ENCODE data around the gene LBHD2.
A peak's percentile ranks its signal among the peaks of the same experiment; 100 is the strongest.

LBHD2 gene

GRCh38 chr14:103122947-103123633 is 39.1 kb downstream of the LBHD2 start, which contains the start of gene TNFAIP2:
TNFAIP2 (plus strand) TSS chr14:103123461; CDS start chr14:103126458, 2,997 bp downstream.
- DNase-seq (ENCODE audit: low read depth): peak; percentile 39
- H3K4me3 ChIP-seq (ENCODE audit: low read depth, low read length): peak within 1 kb of the TSS; percentile 66
- TF ChIP-seq CTCF (IDR thresholded peaks at IDR 0.05; ENCODE audit: insufficient read depth, low read depth, low read length, missing control alignments): no peak

- DNase-seq (ENCODE audit: low read depth): no peak
- peak; percentile 34 for TF ChIP-seq CTCF (IDR thresholded peaks at IDR 0.05; ENCODE audit: insufficient read depth, low read depth, low read length, missing control alignments)
- peak overlapping the region; percentile 66 for H3K4me3 ChIP-seq (ENCODE audit: low read depth, low read length)
These were observed 39.9 kb downstream of the LBHD2 start for GRCh38 chr14:103123634-103124500.

DNA sequence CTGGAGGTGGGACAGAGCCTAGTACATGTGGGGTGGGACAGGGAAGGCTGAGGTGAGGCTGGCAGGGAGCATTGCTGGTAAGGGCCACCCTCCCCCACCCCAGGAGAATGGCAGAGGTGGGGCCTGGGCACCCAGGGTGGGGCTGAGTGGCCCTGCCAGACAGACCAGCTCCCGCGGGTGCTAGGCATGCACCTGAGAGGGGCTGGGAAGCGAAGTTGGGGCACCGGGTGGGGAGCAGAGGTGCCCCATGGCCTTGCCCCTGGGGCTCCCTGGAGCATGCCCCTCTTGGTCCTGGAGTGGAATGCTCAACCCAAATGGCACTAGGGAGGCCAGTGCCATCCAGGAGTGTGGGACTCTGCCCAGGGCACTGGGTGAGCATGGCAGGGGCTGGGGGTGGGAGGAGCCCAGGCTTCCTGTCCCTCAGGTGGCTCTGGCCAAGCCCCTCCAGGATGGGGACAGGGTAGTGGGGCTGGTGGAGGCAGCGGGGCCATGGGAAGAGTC is 40.5 kb downstream of the LBHD2 start:
- peak overlapping the region; percentile 66 for H3K4me3 ChIP-seq (ENCODE audit: low read depth, low read length)
- no peak for DNase-seq (ENCODE audit: low read depth)
- TF ChIP-seq CTCF (IDR thresholded peaks at IDR 0.05; ENCODE audit: insufficient read depth, low read depth, low read length, missing control alignments): no peak

DNA sequence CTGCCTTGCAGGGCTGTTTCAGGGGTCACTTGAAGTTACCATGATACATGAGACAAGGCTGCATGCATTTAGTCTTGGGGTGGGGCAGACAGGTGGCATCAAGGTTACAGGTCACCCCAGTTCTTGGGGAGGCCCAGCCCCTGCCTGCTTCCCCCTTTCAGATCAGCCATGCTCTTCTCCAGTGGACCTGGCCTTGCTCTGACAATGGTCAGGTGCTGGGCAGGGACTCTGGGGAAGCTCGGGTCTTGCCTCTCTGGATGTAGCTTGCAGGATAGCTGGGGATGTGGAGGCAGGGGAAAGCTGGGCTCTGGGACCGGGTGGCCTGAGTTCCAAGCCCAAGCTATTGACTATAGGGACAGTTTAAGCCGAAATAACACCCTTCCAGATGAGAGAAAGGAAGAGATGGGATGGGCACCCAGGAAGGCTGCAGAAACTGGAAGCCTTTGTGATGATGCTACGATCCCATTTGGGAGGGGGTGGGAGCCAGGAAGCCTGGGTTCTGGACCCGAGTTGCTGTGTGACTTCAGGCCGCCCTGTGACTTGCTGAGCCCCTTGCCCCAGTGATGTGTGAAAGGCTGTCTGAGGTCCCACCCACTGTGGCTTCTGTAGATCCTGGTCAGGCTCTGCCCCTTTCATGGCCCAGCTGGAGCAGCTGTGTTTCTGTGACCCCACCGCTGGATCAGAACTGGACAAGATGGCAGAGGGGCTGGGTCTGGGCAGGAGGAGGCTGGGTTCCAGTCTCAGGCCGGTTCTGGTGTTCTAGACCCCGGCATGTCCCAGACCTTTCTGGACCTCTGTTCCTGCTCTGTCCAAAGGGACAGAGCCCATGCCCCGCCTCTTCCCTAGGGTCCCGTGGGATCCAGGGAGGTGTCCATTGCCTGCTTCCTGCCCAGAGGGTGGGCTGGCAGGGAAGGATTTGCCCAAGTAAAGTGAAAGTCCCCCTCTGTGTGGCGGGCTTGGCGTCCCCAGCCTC is 41.4 kb downstream of the LBHD2 start:
- no peak for DNase-seq (ENCODE audit: low read depth)
- no peak for TF ChIP-seq CTCF (IDR thresholded peaks at IDR 0.05; ENCODE audit: insufficient read depth, low read depth, low read length, missing control alignments)
- H3K4me3 ChIP-seq (ENCODE audit: low read depth, low read length): peak overlapping the region; percentile 66; the same call in 1 of the 2 replicates

DNA sequence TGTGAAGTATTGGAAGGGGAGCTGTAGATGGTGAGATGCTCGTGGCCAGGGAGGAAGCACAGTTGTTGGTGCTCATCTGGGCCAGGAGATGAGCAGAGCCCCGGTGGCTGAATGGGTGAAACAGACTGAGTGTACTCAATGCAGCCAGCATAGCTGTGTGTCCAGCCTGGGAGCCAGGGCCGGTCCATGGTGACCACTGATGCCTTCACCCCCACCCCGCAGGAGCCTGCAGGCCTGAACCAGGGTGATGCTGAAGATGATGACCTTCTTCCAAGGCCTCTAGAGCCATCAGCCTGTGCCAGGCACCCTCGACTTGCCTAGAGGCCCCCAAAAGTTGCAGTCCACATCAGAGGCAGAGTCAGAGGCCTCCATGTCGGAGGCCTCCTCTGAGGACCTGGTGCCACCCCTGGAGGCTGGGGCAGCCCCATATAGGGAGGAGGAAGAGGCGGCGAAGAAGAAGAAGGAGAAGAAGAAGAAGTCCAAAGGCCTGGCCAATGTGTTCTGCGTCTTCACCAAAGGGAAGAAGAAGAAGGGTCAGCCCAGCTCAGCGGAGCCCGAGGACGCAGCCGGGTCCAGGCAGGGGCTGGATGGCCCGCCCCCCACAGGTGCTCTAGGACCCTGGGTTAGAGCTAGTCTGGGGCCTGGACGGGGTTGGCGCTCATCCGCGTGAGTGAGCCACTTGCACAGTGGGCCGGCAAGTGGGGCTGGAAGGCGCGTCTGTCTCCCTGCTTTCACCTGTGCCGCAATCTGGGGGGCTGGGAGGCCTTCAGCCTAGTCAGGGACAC is 42.3 kb downstream of the LBHD2 start:
- DNase-seq (ENCODE audit: low read depth): no peak
- H3K4me3 ChIP-seq (ENCODE audit: low read depth, low read length): no peak overlapping the region
- no peak for TF ChIP-seq CTCF (IDR thresholded peaks at IDR 0.05; ENCODE audit: insufficient read depth, low read depth, low read length, missing control alignments)

Measured in GM12865 (cell line).